Testis (tissue), 3 donors: Measurements from ENCODE around the gene MAP3K7. TPM values are rescaled to one million over a fixed set of nuclear protein-coding genes. Genes with fewer than 3 reads are reported as not detected.

Source experiments
- DNase-seq: peaks from one replicate; pipeline ENCODE4 v3.0.0-alpha.2; 2019
- H3K27ac ChIP-seq, 2 donors: fragments of 200-600 bp; sonication (generic); one replicate each; pipeline ENCODE4 v1.5.1; 2019
- H3K27me3 ChIP-seq: fragments of 200-600 bp; sonication (generic); one replicate; pipeline ENCODE4 v1.5.1; 2019
- H3K36me3 ChIP-seq: fragments of 200-600 bp; sonication (generic); one replicate; pipeline ENCODE4 v1.5.1; 2017; ENCODE audit warnings: low read depth; ENCODE audit errors: missing control alignments
- H3K4me1 ChIP-seq: fragments of 200-600 bp; sonication (generic); one replicate; pipeline ENCODE4 v1.5.1; 2019
- H3K4me3 ChIP-seq, 2 donors: fragments of 200-600 bp; sonication (generic); one replicate each; pipeline ENCODE4 v1.5.1; 2017 to 2019
- H3K9me3 ChIP-seq: fragments of 200-600 bp; sonication (generic); one replicate; pipeline ENCODE4 v1.5.1; 2017
- POLR2A ChIP-seq: fragments of 450-650 bp; IDR thresholded peaks from one replicate; pipeline ENCODE4 v1.6.1; 2017; ENCODE audit warnings: antibody characterized with exemption, mild to moderate bottlenecking, moderate library complexity
- whole genome bisulfite sequencing, 2 donors: methylation state at CpG; one replicate each; pipeline ENCODE4 v1.1.5; 2018; 5-methylcytosine and 5-hydroxymethylcytosine counted together
- intact Hi-C: fragments of 100-400 bp; cut with DNase I; formaldehyde crosslinking; loops from one replicate; pipeline ENCODE4 v1.15.1; 2023; ENCODE audit warnings: low total_unique reads
- polyA plus RNA-seq: library from polyadenylated mRNA; stranded (reverse); fragments of 350-450 nt; fragmentation: Illumina TruSeq; extraction: RNeasy Lipid Tissue Mini Kit (QIAGEN cat#74804); gene quantifications from one replicate; pipeline ENCODE4 v1.2.3, GENCODE V29; 2014; ENCODE audit warnings: low read depth, low replicate concordance; ENCODE audit not compliant: insufficient read depth
- total RNA-seq, 2 donors: library from RNA; depleted of rRNA; stranded (reverse); fragments of >200 nt; gene quantifications; one replicate each; pipeline ENCODE4 v1.2.3, GENCODE V29; 2016
- TF ChIP-seq, protein P1 (sequence below), 3 experiments: fragments of 450-650 bp in 2 of 3; fragments of 200-600 bp in 1 of 3; sonication (generic) in 1 of 3; IDR thresholded peaks; one replicate each; pipeline ENCODE4 v1.5.1; 2016 to 2019; ENCODE audit warnings: antibody characterized with exemption in 3 of 3, mild to moderate bottlenecking in 2 of 3, moderate library complexity in 1 of 3

Gene MAP3K7
- total and polyA plus RNA-seq, 3 donors from 2014 or later: 20.2 to 39.0 (median 35.7) TPM

DNA sequence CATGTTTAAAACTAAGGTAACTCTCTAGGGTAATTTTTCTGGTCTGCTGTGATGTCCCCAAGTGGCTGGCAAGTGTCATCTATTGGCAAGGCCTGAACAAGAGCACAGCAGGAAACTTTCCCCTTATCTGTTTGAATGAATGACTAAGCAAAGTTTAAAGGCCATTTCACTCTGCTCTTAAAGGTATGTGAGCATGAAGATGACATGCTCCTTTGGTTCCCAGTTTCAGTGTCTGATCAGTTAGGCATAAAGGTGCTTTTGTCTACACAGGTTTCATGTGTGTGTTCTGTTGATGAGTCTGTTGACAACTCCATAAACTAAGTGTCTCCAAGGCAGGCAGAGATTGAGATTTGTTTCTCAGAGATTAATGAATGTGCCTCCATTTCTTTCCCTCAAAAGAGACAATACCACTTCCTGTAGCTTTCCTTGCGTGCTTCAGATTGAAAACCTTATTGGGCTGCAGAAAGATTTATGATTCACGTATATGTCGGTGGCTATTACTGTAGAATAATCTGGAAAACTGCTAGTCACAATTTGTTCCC, 83.9 kb downstream of the MAP3K7 start:
- WGBS, 2 donors: 92% methylated on average over 3 of the region's 3 CpGs
- no peak overlapping the region for H3K27ac ChIP-seq
- no peaks in the 10 kb centered on the region for H3K27me3 ChIP-seq
- H3K36me3 ChIP-seq: no peaks in the 10 kb centered on the region
- no peaks in the 10 kb centered on the region for H3K9me3 ChIP-seq
- no peak overlapping the region for H3K4me3 ChIP-seq
- intact Hi-C loops: no loop called here
- no peaks in the 10 kb centered on the region for H3K4me1 ChIP-seq
- no peak for DNase-seq
- TF ChIP-seq, protein P1, sequence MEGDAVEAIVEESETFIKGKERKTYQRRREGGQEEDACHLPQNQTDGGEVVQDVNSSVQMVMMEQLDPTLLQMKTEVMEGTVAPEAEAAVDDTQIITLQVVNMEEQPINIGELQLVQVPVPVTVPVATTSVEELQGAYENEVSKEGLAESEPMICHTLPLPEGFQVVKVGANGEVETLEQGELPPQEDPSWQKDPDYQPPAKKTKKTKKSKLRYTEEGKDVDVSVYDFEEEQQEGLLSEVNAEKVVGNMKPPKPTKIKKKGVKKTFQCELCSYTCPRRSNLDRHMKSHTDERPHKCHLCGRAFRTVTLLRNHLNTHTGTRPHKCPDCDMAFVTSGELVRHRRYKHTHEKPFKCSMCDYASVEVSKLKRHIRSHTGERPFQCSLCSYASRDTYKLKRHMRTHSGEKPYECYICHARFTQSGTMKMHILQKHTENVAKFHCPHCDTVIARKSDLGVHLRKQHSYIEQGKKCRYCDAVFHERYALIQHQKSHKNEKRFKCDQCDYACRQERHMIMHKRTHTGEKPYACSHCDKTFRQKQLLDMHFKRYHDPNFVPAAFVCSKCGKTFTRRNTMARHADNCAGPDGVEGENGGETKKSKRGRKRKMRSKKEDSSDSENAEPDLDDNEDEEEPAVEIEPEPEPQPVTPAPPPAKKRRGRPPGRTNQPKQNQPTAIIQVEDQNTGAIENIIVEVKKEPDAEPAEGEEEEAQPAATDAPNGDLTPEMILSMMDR (IDR thresholded peaks at IDR 0.05): no peak
- no peak for TF ChIP-seq POLR2A

DNA sequence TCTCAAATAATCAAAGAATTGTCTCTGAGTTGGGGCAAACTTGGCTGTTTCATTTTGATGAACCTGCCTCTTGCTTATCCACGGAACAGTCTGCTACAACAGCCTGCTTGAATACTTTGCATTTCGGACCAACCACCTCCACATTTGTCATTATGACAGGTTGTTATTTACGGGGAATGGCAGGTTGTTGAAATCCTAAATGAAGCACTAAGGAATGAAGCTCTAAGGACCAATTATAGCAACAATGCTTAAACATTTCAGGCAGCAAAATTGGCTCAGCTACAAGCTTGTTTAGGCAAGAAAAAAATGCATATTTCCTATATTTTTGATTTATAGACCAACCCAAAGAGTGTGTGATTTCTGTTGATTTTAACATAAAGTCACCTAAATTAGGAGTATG, 84.5 kb downstream of the MAP3K7 start:
- Histone ChIP-seq H3K27ac (no peak overlapping the region), H3K27me3 (no peaks in the 10 kb centered on the region), H3K4me3 (no peak overlapping the region), H3K36me3 (no peaks in the 10 kb centered on the region), H3K9me3 (no peaks in the 10 kb centered on the region), H3K4me1 (no peaks in the 10 kb centered on the region)
- no peak for DNase-seq
- no peak for TF ChIP-seq POLR2A
- TF ChIP-seq, protein P1 (IDR thresholded peaks at IDR 0.05): no peak
- WGBS, 2 donors: 77 to 89% methylated on average over 3 of the region's 3 CpGs
- intact Hi-C loops: no loop called here

GRCh38 chr6:90500458-90500857, 86.4 kb downstream of the MAP3K7 start:
- Histone ChIP-seq H3K27ac (no peak overlapping the region), H3K36me3 (no peaks in the 10 kb centered on the region), H3K9me3 (no peaks in the 10 kb centered on the region), H3K4me1 (no peaks in the 10 kb centered on the region), H3K4me3 (no peak overlapping the region), H3K27me3 (no peaks in the 10 kb centered on the region)
- intact Hi-C loops: no loop called here
- WGBS, 2 donors: 64 to 74% methylated on average over 9 of the region's 9 CpGs
- no peak for DNase-seq
- no peak for TF ChIP-seq POLR2A
- TF ChIP-seq, protein P1 (IDR thresholded peaks at IDR 0.05): no peak

GRCh38 chr6:90497411-90497810, 89.5 kb downstream of the MAP3K7 start:
- TF ChIP-seq, protein P1 (IDR thresholded peaks at IDR 0.05): no peak
- TF ChIP-seq POLR2A: no peak
- Histone ChIP-seq H3K36me3 (no peaks in the 10 kb centered on the region), H3K27ac (no peak overlapping the region), H3K9me3 (no peaks in the 10 kb centered on the region), H3K4me1 (no peaks in the 10 kb centered on the region), H3K27me3 (no peaks in the 10 kb centered on the region), H3K4me3 (no peak overlapping the region)
- no peak for DNase-seq
- intact Hi-C loops: no loop called here
- WGBS, 2 donors: 92 to 97% methylated on average over 1 of the region's 1 CpG

DNA sequence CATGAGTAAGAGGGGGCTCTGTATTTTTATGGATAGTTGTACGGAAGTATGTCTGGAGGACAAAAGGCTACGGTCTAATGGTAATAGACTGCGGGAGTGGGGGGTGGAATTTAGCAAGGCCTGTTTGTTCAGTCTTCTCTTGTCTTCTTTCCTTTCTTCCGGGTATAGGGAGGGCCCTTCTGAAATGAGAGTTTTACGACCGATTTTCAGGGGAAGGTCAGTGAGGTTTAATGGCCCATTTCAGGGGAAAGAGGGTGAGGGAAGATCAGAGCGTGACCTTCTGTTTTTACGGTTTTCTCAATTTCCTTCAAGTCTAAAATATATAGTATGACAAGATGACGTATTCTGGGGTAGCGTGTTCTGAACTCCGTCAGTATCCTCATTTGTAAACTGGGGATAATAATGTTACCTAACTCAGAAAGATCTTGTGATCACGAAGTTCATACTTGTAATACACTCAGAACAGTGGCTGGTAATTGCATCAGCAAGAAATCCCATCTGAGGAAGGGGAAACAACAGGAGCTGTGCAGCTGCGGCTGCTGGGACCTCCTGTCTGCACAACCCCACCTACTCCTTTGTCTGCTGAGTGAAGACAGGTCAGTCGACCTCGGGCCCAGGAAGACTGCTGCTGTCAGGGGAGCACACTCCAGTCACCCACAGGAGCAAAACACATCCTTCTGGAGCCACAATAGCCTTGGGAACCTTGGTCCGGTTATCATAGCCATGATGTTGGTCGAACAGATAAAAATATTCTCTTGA, 90.4 kb downstream of the MAP3K7 start:
- intact Hi-C loops: no loop called here
- Histone ChIP-seq H3K4me3 (no peak overlapping the region), H3K36me3 (no peaks in the 10 kb centered on the region), H3K4me1 (no peaks in the 10 kb centered on the region), H3K9me3 (no peaks in the 10 kb centered on the region), H3K27ac (no peak overlapping the region), H3K27me3 (no peaks in the 10 kb centered on the region)
- 62 to 69% methylated on average over 17 of the region's 17 CpGs for WGBS, 2 donors
- TF ChIP-seq POLR2A: no peak
- TF ChIP-seq, protein P1 (IDR thresholded peaks at IDR 0.05): no peak
- DNase-seq: no peak
